Trophoblast cell (in vitro differentiated cells and primary cell): Measurements from ENCODE around the gene DLX1.

Source experiments
- DNase-seq, 2 donors: peaks; one replicate each; pipeline ENCODE4 v3.0.0-alpha.2; 2016
- H2AFZ ChIP-seq: 2 replicates; pipeline ENCODE4 v1.6.1; 2013; ENCODE audit warnings: low read length, moderate library complexity, mild to moderate bottlenecking; ENCODE audit not compliant: insufficient read depth, poor library complexity
- H2AK5ac ChIP-seq: 2 replicates; pipeline ENCODE4 v1.6.1; 2013; ENCODE audit warnings: mild to moderate bottlenecking, low read length
- H2BK120ac ChIP-seq: 2 replicates; pipeline ENCODE4 v1.6.1; 2013; ENCODE audit warnings: low read length, mild to moderate bottlenecking, moderate library complexity; ENCODE audit not compliant: insufficient read depth, poor library complexity
- H2BK12ac ChIP-seq: 2 replicates; pipeline ENCODE4 v1.6.1; 2013; ENCODE audit warnings: mild to moderate bottlenecking, low read length, moderate library complexity
- H2BK5ac ChIP-seq: 2 replicates; pipeline ENCODE4 v1.6.1; 2013; ENCODE audit warnings: low read length, low read depth, moderate library complexity, mild to moderate bottlenecking; ENCODE audit not compliant: poor library complexity
- H3K14ac ChIP-seq: 2 replicates; pipeline ENCODE4 v1.6.1; 2013; ENCODE audit warnings: mild to moderate bottlenecking, low read length
- H3K18ac ChIP-seq: 2 replicates; pipeline ENCODE4 v1.6.1; 2013; ENCODE audit warnings: mild to moderate bottlenecking, low read length
- H3K23ac ChIP-seq: 2 replicates; pipeline ENCODE4 v1.6.1; 2013; ENCODE audit warnings: low read length
- H3K27ac ChIP-seq: 2 replicates; pipeline ENCODE4 v1.5.1; 2013; ENCODE audit warnings: low read depth, mild to moderate bottlenecking, inconsistent platforms, low read length, moderate library complexity
- H3K27me3 ChIP-seq: 2 replicates; pipeline ENCODE4 v1.6.1; 2013; ENCODE audit warnings: inconsistent platforms, mild to moderate bottlenecking, low read length, moderate library complexity; ENCODE audit not compliant: insufficient read depth
- H3K36me3 ChIP-seq, 2 experiments: 1 replicate in 1 of 2; 2 replicates in 1 of 2; pipeline ENCODE4 v1.6.1; 2013; ENCODE audit warnings: low read length in 2 of 2, mild to moderate bottlenecking in 2 of 2, moderate library complexity in 1 of 2; ENCODE audit not compliant: insufficient read depth in 2 of 2, control insufficient read depth in 1 of 2
- H3K4ac ChIP-seq: 2 replicates; pipeline ENCODE4 v1.6.1; 2013; ENCODE audit warnings: low read depth, mild to moderate bottlenecking, low read length, moderate library complexity
- H3K4me1 ChIP-seq, 2 experiments: 1 replicate in 1 of 2; 2 replicates in 1 of 2; pipeline ENCODE4 v1.6.1; 2013; ENCODE audit warnings: low read length in 2 of 2, mild to moderate bottlenecking in 2 of 2, moderate library complexity in 1 of 2; ENCODE audit not compliant: insufficient read depth in 2 of 2, control insufficient read depth in 1 of 2
- H3K4me2 ChIP-seq: 2 replicates; pipeline ENCODE4 v1.6.1; 2013; ENCODE audit warnings: inconsistent platforms, mild to moderate bottlenecking, low read length, moderate library complexity
- H3K4me3 ChIP-seq: 2 replicates; pipeline ENCODE4 v1.5.1; 2013; ENCODE audit warnings: mild to moderate bottlenecking, low read depth, low read length, inconsistent platforms
- H3K79me1 ChIP-seq: one replicate; pipeline ENCODE4 v1.6.1; 2013; ENCODE audit warnings: low read length
- H3K79me2 ChIP-seq: 2 replicates; pipeline ENCODE4 v1.6.1; 2013; ENCODE audit warnings: low read length, mild to moderate bottlenecking; ENCODE audit not compliant: control insufficient read depth, insufficient read depth, poor library complexity
- H3K9ac ChIP-seq: 2 replicates; pipeline ENCODE4 v1.6.1; 2013; ENCODE audit warnings: mild to moderate bottlenecking, low read length
- H3K9me3 ChIP-seq: 2 replicates; pipeline ENCODE4 v1.6.1; 2013; ENCODE audit warnings: low read depth, mild to moderate bottlenecking, control low read depth, inconsistent platforms, low read length; ENCODE audit not compliant: insufficient read depth
- H4K12ac ChIP-seq: 2 replicates; pipeline ENCODE4 v1.6.1; 2013; ENCODE audit warnings: low read depth, mild to moderate bottlenecking, low read length, moderate library complexity
- H4K8ac ChIP-seq: 2 replicates; pipeline ENCODE4 v1.6.1; 2013; ENCODE audit warnings: low read depth, mild to moderate bottlenecking, low read length, moderate library complexity
- H4K91ac ChIP-seq: one replicate; pipeline ENCODE4 v1.6.1; 2013; ENCODE audit warnings: low read depth, mild to moderate bottlenecking, low read length, moderate library complexity
- WGBS: extraction: QIAGEN DNeasy Blood & Tissue Kit; methylation state at CpG from one replicate; pipeline ENCODE4 v1.1.7; 2013; ENCODE audit warnings: missing lambda C conversion rate; ENCODE audit not compliant: insufficient read length, insufficient coverage; ENCODE audit errors: extremely low coverage; 5-methylcytosine and 5-hydroxymethylcytosine counted together

The DLX1 gene

DNA sequence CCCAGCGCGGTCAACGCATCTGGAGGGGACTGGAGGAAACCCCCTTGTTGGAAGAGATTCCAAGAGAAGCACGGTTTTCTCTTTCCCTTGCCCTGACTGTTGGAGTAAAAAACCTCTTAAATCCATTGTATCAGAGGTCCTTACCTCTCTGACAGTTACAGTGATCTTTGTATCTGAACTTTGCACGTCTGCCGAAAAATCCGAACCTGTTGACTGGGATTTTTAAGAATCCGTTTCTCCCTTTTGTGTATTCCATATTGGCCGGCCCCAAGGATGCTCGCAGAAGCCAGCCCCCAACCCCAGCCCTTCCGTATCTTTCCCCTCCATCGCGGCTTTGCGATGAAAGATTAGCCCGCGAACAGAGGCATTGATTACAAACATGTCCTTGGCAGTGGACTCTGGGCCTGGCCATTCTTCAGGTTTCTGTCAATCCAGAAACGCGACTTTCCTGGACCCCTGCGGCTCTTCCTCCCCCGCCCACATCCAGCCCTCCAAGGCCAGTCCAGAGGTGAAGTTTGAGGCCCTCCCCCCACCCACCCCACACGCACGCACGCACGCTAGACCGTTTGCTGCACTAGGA is 4.6 kb upstream of the DLX1 start:
- no peak overlapping the region for H3K23ac ChIP-seq

DNA sequence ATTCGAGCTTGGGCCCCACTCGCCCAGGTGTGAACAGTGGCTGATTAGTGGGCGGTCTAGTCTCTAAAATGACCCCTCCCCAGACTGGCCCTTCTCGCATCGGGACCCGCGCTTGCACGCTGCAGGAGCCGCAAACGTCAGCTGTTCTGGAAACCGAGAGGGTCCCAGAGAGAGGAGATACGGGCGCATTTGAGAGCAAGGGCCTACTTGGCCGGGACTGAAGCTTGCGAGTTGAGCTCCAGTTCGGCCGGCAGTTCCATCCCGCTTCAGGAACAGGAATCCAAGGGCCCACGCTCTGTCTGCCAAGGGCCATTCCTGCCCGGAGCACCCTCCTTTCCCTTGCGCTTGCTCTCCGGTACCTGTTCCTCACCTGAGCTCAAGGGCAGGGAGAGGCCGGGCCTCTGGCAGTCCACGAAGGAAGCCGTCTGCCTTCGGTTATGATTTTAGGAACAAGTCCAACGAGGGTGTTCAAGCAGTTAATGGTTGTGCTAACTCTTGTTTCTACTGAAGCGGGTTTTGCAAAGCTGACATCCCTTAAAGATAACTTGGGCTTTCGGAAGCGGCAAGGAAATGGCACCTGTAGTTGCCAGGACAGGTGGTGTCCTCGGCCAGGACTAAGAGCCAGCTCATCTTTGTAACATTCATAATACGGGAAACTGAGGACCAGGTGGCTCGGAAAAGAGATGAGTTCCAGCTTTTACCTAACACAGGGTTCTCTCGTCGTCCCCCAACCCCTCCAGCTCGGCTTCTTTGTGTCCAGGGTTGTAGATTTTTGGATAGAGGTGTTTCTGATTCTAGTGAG is 3.9 kb upstream of the DLX1 start:
- Histone ChIP-seq H2AFZ (no peak overlapping the region), H3K79me1 (peaks cover 14% of the 10 kb centered on the region), H3K27me3 (peaks cover 46% of the 10 kb centered on the region), H3K36me3 (no peaks in the 10 kb centered on the region), H2BK12ac (no peak overlapping the region), H3K27ac (no peak overlapping the region), H4K8ac (no peak overlapping the region), H3K4me1 (peaks cover 0 to 24% of the 10 kb centered on the region in 2 experiments), H4K12ac (no peak overlapping the region), H3K14ac (no peak overlapping the region), H3K4me2 (peak overlapping the region; percentile 45), H2BK120ac (no peak overlapping the region), H2BK5ac (no peak overlapping the region), H3K4me3 (no peak overlapping the region), H3K18ac (no peak overlapping the region), H3K23ac (no peak overlapping the region), H3K9ac (no peak overlapping the region), H3K79me2 (peaks cover 6% of the 10 kb centered on the region), H2AK5ac (no peak overlapping the region), H3K4ac (no peak overlapping the region), H4K91ac (no peak overlapping the region), H3K9me3 (peaks cover 7% of the 10 kb centered on the region)
- no peak for DNase-seq
- WGBS: no CpG with 5 or more reads among the region's 36 CpGs

More for the DNA sequence above, 4.6 kb upstream of the DLX1 start:
- peaks cover 46% of the 10 kb centered on the region for H3K27me3 ChIP-seq
- H3K4me3 ChIP-seq: no peak overlapping the region
- peaks cover 11% of the 10 kb centered on the region for H3K79me1 ChIP-seq
- DNase-seq: no peak
- H4K12ac ChIP-seq: no peak overlapping the region
- no peak overlapping the region for H2BK12ac ChIP-seq
- H3K9ac ChIP-seq: no peak overlapping the region
- H3K27ac ChIP-seq: no peak overlapping the region
- H4K8ac ChIP-seq: no peak overlapping the region
- H3K4me2 ChIP-seq: peak overlapping the region; percentile 45
- peaks cover 0 to 22% of the 10 kb centered on the region in 2 experiments for H3K4me1 ChIP-seq
- H2AK5ac ChIP-seq: no peak overlapping the region
- no peak overlapping the region for H3K14ac ChIP-seq
- H3K9me3 ChIP-seq: peaks cover 7% of the 10 kb centered on the region
- no CpG with 5 or more reads among the region's 25 CpGs for WGBS
- H3K4ac ChIP-seq: no peak overlapping the region
- no peak overlapping the region for H2BK5ac ChIP-seq
- H3K79me2 ChIP-seq: peaks cover 4% of the 10 kb centered on the region
- H3K36me3 ChIP-seq: no peaks in the 10 kb centered on the region
- H3K18ac ChIP-seq: no peak overlapping the region
- H2AFZ ChIP-seq: no peak overlapping the region
- H2BK120ac ChIP-seq: no peak overlapping the region
- no peak overlapping the region for H4K91ac ChIP-seq

DNA sequence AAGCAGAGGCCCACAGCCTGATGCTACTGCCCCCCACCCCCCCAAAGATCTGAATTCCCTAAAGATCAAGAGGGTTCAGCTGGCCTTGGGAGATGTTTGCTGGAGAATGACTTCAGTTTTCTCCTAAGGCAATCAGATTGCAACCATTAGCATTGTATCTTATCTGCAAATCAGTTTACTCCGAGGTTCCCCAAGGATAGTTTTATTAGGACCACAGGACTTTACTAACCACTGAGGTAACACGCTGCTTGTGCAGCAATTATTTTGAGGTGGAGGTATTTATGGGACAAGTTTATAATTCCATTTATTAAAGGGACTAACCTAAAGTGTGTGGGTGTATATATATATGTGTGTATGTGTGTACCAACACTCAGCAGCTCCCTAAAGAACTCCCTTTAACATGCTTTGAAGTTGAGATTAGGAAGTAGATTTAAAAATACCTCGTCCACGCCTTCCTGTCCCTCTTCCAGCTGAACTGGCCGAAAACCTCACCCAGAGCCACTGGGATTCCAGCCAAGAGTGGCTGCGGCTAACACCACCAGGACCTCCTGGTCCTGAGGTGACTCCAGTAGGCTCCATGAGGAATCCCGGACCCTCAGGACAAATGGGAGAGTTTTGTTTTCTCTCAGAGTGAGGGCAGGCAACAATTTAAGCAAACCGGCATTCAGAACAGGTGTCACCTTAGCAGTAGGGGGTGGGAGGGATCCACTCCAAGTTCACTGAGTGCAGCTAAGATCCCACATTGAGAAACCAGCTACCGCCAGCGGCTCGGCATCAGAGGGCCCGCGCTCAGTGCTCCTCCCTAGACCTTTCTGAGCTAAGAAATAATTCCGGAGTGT is 3.0 kb upstream of the DLX1 start:
- no peak overlapping the region for H4K91ac ChIP-seq
- no peak overlapping the region for H3K14ac ChIP-seq
- H2BK12ac ChIP-seq: no peak overlapping the region
- H3K79me2 ChIP-seq: peaks cover 9% of the 10 kb centered on the region
- no peak overlapping the region for H3K9ac ChIP-seq
- no CpG with 5 or more reads among the region's 14 CpGs for WGBS
- no peak overlapping the region for H2AK5ac ChIP-seq
- no peaks in the 10 kb centered on the region for H3K36me3 ChIP-seq
- H4K12ac ChIP-seq: no peak overlapping the region
- no peak overlapping the region for H3K27ac ChIP-seq
- H3K4me2 ChIP-seq: peak overlapping the region; percentile 43
- H2BK5ac ChIP-seq: no peak overlapping the region
- peak overlapping the region; percentile 20 for H3K23ac ChIP-seq
- H3K4ac ChIP-seq: no peak overlapping the region
- peaks cover 23% of the 10 kb centered on the region for H3K79me1 ChIP-seq
- no peak for DNase-seq
- H3K4me3 ChIP-seq: no peak overlapping the region
- no peak overlapping the region for H4K8ac ChIP-seq
- H3K4me1 ChIP-seq: peaks cover 2 to 25% of the 10 kb centered on the region in 2 experiments
- H3K27me3 ChIP-seq: peaks cover 50% of the 10 kb centered on the region
- H2BK120ac ChIP-seq: no peak overlapping the region
- peaks cover 7% of the 10 kb centered on the region for H3K9me3 ChIP-seq
- H2AFZ ChIP-seq: no peak overlapping the region
- no peak overlapping the region for H3K18ac ChIP-seq

DNA sequence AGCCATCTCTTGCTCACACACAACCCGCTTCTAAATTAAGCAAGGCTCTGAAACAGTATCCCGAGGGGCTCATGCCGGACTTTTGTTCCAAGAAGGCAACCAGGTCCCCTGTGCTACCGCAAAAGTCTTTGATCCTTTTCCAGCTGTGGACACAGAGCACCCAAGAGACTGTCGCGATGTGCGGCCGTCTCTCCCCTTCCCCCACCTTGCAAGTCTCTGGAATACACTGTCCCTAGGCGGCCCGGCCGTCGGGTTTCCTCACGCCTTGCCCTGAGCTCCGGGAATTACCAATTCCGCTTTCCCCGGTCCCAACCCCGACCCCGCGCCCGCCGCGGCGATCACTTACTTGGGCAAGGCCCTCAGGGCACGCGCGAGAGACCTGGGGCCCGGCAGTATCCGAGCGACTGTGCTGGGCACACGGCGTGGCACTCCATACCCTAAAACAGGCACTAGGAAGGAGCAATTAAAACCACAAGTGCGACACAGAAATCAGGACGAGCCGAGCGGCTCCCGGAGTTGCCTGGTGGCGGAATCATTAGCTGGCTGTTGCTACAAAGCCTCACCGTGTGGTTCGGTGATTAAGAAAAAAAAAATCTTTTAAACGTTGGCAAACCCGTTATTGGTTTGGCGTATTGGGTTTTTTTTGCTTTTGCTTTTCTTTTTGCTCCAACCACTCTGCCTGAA is 2.2 kb upstream of the DLX1 start:
- no peak overlapping the region for H4K91ac ChIP-seq
- no peak overlapping the region for H4K8ac ChIP-seq
- H3K27me3 ChIP-seq: peaks cover 58% of the 10 kb centered on the region
- peaks cover 7% of the 10 kb centered on the region for H3K9me3 ChIP-seq
- DNase-seq: peak in 1 of 2 donors; percentile 61
- H3K4me2 ChIP-seq: peak overlapping the region; percentile 43
- H3K4me3 ChIP-seq: no peak overlapping the region
- H3K4ac ChIP-seq: no peak overlapping the region
- H3K18ac ChIP-seq: peak overlapping the region; percentile 21
- peak overlapping the region; percentile 12 for H2BK12ac ChIP-seq
- no peak overlapping the region for H3K9ac ChIP-seq
- peaks cover 30% of the 10 kb centered on the region for H3K79me1 ChIP-seq
- no peak overlapping the region for H3K27ac ChIP-seq
- peaks cover 10% of the 10 kb centered on the region for H3K79me2 ChIP-seq
- H3K23ac ChIP-seq: no peak overlapping the region
- no peak overlapping the region for H2BK120ac ChIP-seq
- H4K12ac ChIP-seq: no peak overlapping the region
- no peak overlapping the region for H3K14ac ChIP-seq
- no peak overlapping the region for H2BK5ac ChIP-seq
- peaks cover 0 to 2% of the 10 kb centered on the region in 2 experiments for H3K36me3 ChIP-seq
- no peak overlapping the region for H2AK5ac ChIP-seq
- H2AFZ ChIP-seq: no peak overlapping the region
- WGBS: no CpG with 5 or more reads among the region's 42 CpGs
- peaks cover 10 to 31% of the 10 kb centered on the region in 2 experiments for H3K4me1 ChIP-seq
